ENCODE data around the gene KIAA1217. TPM values are rescaled to one million over a fixed set of nuclear protein-coding genes. Genes with fewer than 3 reads are reported as not detected.

KIAA1217 gene
- total RNA-seq, 2 experiments from 2014 or later = 0.10 to 0.11 TPM

GRCh38 chr10:24385776-24386175 lies 176.8 kb downstream of the KIAA1217 start:
- CTCF ChIA-PET = no interaction called here
- POLR2A ChIA-PET = no interaction called here

GRCh38 chr10:24390146-24390700 lies 181.3 kb downstream of the KIAA1217 start:
- ChIA-PET CTCF (no interaction called here), POLR2A (no interaction called here)

- ChIA-PET POLR2A (no interaction called here), CTCF (no interaction called here)
Observed at GRCh38 chr10:24390746-24391145, 181.8 kb downstream of the KIAA1217 start.

GRCh38 chr10:24393201-24393600 lies 184.3 kb downstream of the KIAA1217 start:
- CTCF ChIA-PET = no interaction called here
- POLR2A ChIA-PET = no interaction called here

- ChIA-PET POLR2A (no interaction called here), CTCF (no interaction called here)
Observed at GRCh38 chr10:24394461-24395190, 185.7 kb downstream of the KIAA1217 start.

GRCh38 chr10:24396396-24396795 lies 187.5 kb downstream of the KIAA1217 start:
- POLR2A ChIA-PET = no interaction called here

GRCh38 chr10:24397662-24398061 lies 188.7 kb downstream of the KIAA1217 start:
- ChIA-PET CTCF (no interaction called here), POLR2A (no interaction called here)

More at GRCh38 chr10:24396396-24396795, 187.5 kb downstream of the KIAA1217 start:
- CTCF ChIA-PET = no interaction called here

GRCh38 chr10:24404567-24404966 lies 195.6 kb downstream of the KIAA1217 start:
- POLR2A ChIA-PET = no interaction called here
- CTCF ChIA-PET = no interaction called here

GRCh38 chr10:24405635-24406034 lies 196.7 kb downstream of the KIAA1217 start:
- ChIA-PET POLR2A (no interaction called here), CTCF (no interaction called here)

GRCh38 chr10:24406809-24407483 lies 198.0 kb downstream of the KIAA1217 start:
- ChIA-PET CTCF (no interaction called here), POLR2A (no interaction called here)

- ChIA-PET CTCF (interaction anchor here (0.5 kb wide), 1 partner anchor 916 kb away, joined by 3 read pairs; no protein-coding TSS in a partner anchor), POLR2A (no interaction called here)
Observed at GRCh38 chr10:24407928-24408327, 199.0 kb downstream of the KIAA1217 start.

GRCh38 chr10:24408365-24408764 lies 199.4 kb downstream of the KIAA1217 start:
- POLR2A ChIA-PET = no interaction called here
- CTCF ChIA-PET = no interaction called here

- POLR2A ChIA-PET = no interaction called here
- CTCF ChIA-PET = interaction anchor here (0.7 kb wide), 1 partner anchor 54 kb away, joined by 4 read pairs; no protein-coding TSS in a partner anchor
Observed at GRCh38 chr10:24414597-24414996, 205.7 kb downstream of the KIAA1217 start.

GRCh38 chr10:24415455-24416125 lies 206.7 kb downstream of the KIAA1217 start:
- ChIA-PET POLR2A (no interaction called here), CTCF (no interaction called here)

- ChIA-PET CTCF (no interaction called here), POLR2A (no interaction called here)
Observed at GRCh38 chr10:24416248-24416647, 207.3 kb downstream of the KIAA1217 start.

GRCh38 chr10:24417053-24417452 lies 208.1 kb downstream of the KIAA1217 start:
- ChIA-PET CTCF (no interaction called here), POLR2A (no interaction called here)

- CTCF ChIA-PET = no interaction called here
- POLR2A ChIA-PET = no interaction called here
Observed at GRCh38 chr10:24418532-24418931, 209.6 kb downstream of the KIAA1217 start.

GRCh38 chr10:24419066-24419465 lies 210.1 kb downstream of the KIAA1217 start:
- POLR2A ChIA-PET = no interaction called here
- CTCF ChIA-PET = no interaction called here

- ChIA-PET POLR2A (no interaction called here), CTCF (no interaction called here)
Observed at GRCh38 chr10:24425151-24425550, 216.2 kb downstream of the KIAA1217 start.

GRCh38 chr10:24427678-24428409 lies 218.9 kb downstream of the KIAA1217 start:
- POLR2A ChIA-PET = no interaction called here

More at GRCh38 chr10:24427678-24428409, 218.9 kb downstream of the KIAA1217 start:
- CTCF ChIA-PET = no interaction called here
